Medulla oblongata (tissue), 1 donor: ENCODE results near the gene MINK1.

ENCODE experiments used
- DNase-seq: peaks from one replicate; pipeline ENCODE4 v3.0.0-alpha.2; 2015; ENCODE audit errors: extremely low spot score

Gene MINK1

DNA sequence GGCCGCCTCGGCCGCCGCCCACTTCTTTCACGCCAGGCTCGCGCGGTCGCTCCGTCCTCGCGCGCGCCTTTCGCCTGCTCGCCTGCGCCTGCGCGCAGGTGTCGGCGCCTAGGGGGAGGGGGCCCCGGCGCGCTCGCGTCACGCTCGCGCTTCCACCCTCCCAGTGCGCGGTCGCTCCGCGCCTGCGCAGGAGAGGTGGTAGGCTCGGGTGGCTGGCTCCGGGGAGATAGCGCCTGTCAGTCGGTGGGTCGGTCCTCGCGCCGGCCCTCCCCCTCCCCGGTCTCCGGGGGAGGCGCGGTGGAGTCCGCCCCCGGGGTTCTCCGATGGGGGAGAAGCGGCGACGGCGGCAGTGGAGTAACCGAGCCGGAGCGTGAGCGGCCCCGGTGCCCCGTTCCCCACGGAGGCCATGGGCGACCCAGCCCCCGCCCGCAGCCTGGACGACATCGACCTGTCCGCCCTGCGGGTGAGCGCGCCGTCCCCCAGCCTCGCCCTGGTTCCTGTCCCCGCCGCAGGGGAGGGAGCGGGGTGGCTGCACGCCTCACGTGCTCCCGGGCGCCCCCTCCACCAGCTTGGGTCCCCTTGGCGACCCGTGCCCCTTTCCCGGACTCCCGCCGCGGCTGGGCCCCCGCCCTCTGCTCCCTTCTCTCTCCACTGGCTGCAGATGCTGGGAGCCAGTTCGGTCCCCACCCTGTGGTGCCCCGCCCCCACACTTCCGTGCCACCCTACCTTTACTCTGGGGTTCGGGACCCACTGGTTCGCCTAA, at the start of gene MINK1:
MINK1 (plus strand) TSS at position 163 of the 763 bp plus-strand sequence; CDS start at position 407, 244 bp downstream.
- peak; percentile 96 for DNase-seq

DNA sequence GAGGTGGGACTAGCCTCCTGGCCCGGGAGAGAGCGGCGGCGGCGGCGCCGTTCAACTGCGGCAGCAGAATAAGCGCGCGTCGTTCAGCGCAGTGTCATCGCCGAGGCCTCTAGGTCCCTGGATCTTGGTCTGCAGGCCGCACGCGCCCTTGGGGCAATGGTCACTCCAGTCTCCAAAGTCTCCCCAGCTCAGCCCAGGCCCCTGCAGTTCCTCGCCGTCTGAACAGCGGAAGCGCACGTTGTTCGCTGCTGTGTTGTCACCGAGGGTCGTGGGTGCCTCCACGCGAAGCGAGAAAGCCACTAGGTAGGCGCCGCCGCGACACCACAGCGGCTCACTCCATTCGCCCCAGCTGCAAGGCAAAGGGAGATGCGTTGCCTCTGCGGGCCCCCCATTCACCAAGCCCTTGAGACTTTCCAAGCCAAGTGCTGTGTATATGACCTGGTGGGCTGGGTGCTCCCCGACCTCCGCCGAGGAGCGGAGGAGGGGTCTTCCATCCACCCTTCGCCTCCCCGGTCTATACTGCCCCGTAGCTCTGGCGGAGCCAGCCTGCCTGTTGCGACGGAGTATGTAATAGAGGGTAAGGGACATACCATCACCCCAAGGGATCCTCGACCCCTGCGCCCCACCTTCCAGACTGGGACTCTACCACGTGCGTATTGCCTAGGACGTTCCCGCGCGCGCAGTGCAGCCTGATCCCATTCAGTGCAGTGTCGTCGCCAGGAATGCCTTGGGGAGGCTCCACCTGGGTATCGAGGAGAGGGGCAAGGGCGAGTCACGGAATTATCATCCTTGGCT, 47.6 kb upstream of the MINK1 start:
- no peak for DNase-seq

GRCh38 chr17:4786106-4786511, 47.0 kb upstream of the MINK1 start, which contains the start of gene VMO1:
Gene VMO1, minus strand, starts transcription at chr17:4786364. Its CDS starts 12 bp downstream, at chr17:4786352.
- peak; percentile 11 for DNase-seq

DNA sequence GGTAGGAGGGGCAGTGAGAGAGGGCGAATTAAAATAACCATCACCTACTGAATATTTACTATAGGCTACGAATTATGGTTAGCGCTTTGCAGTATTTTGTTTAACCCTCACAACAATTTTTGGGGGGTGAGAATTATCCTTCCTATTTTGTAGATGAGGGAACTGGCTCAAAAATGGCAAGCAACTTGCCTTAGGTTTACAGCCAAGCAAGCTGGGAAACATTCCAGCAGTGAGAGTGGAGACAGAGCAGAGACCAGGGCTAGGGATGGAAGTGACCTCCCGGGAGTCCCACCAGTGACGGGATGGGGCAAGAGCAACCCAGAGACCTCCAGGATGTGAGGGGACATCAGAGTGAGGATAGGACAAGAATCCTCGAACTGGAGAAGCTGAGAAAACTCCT, 46.6 kb upstream of the MINK1 start:
- peak; percentile 43 for DNase-seq

- DNase-seq: no peak
Measured at GRCh38 chr17:4788159-4788806, 44.9 kb upstream of the MINK1 start.

- no peak for DNase-seq
Measured at GRCh38 chr17:4788807-4789700, 44.1 kb upstream of the MINK1 start, which contains the start of gene GLTPD2. Gene GLTPD2, plus strand, starts transcription at chr17:4788964. Its CDS starts 48 bp downstream, at chr17:4789012.

DNA sequence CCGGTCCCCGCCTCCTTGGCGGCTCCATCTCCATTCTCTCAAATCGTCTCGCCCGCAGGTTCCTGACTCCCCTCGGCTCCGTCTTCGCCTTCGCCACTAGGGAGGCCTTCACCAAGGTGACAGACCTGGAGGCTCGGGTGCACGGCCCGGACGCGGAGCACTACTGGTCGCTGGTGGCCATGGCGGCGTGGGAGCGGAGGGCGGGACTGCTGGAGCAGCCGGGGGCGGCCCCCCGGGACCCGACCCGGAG, 43.5 kb upstream of the MINK1 start:
- no peak for DNase-seq

- peak; percentile 90 for DNase-seq
Measured at GRCh38 chr17:4789951-4790704, 43.0 kb upstream of the MINK1 start.

DNA sequence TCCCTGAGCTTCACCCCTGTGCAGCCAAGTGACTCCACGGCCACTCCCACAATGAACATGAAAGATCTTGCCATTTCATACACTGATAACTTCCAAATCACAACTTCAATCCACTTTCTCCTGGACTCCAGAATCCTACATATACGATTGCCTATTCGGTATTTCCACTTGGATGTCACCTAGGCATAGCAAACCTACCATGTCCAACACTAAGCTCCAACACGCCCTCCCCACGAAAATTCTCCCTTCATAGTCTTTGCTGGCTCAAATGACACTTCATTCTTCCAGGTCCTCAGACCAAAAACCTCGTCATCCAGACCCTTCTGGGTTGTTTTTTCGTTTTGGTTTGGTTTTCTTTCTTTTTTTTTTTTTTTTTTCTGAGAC, 42.4 kb upstream of the MINK1 start:
- DNase-seq: peak; percentile 13

DNA sequence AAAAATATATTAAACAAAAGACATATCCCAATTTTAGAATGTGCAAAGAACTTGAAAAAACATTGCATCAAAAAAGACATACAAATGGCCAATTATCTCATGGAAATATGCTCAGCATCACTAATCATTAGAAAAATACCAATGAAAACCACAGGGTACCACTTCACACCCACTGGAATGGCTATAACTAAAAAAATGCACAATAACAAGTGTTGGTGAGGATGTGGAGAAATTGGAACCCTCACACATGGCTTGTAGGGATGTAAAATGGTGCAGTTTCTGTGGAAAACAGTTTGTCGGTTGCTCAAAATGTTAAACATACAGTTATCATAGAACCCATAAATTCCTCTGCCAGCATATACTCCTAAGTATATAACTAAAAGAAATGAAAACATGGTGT, 38.0 kb upstream of the MINK1 start:
- DNase-seq: no peak

DNA sequence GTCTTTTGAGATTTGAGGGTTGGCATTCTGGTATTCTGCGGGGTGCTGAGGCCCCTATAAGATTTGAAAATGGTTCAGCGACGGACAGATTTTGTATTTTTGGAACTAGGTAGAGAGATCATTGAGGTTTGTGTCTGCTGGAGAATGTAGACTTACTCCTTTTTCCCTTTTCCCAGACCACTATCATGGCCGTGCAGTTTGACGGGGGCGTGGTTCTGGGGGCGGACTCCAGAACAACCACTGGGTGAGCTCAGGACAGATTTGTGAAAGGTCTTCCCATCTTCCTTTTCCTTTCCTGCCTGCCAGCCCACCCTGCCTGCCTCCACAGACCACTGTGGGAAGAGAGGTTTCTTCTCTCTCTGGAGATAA, 36.6 kb upstream of the MINK1 start:
- no peak for DNase-seq

DNA sequence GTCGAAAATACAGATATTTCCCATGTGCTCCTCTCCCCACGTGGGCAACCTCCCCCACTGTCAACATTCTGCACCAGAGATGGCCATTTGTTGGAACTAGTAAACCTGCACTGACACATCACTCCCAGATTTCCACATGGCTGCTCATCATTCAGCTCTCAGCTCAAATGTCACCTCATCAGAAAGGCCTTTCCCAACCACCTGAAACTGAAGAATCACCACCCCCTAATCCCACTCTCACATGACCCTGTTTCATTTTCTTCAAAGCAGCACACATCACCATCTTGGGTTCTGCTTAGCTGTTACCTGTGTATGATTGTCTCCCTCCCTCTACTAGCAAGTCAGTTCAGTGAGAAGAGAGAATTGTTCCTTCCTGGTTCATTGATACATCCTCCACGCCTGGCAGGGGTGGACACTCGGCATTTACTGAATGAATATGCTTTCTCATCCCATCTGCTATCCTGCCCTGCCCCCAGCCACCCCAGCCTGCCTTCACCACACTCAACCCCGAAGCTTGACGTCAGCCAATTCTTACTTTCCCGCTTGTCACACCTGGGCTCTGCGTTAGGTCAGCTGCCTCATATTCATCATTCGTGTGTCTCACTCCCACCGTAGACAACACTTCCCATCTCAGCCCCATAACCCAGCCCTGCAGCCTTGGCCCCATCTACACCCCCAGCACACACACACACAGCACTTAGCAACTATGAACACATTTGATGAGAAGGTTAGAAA, 32.5 kb upstream of the MINK1 start:
- DNase-seq: no peak

GRCh38 chr17:4802228-4802627, 30.9 kb upstream of the MINK1 start, which contains the start of gene C17orf114:
Gene C17orf114, minus strand, starts transcription at chr17:4802328.
- DNase-seq: no peak

DNA sequence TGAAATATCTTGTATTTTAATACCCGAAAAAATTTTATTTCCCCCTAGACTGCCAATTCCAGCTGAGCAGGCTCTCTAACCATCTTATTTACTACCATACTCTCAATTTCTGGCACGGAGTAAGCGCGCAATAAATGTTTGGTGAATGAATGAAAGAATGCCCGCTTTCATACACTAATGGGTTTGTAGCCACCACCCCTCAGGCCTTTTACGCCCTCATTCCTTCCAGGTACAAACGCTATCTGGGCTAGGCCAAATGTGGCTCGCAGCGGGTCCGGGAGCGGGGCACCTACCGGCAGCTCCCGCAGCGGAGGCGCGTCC, 26.7 kb upstream of the MINK1 start:
- DNase-seq: no peak

DNA sequence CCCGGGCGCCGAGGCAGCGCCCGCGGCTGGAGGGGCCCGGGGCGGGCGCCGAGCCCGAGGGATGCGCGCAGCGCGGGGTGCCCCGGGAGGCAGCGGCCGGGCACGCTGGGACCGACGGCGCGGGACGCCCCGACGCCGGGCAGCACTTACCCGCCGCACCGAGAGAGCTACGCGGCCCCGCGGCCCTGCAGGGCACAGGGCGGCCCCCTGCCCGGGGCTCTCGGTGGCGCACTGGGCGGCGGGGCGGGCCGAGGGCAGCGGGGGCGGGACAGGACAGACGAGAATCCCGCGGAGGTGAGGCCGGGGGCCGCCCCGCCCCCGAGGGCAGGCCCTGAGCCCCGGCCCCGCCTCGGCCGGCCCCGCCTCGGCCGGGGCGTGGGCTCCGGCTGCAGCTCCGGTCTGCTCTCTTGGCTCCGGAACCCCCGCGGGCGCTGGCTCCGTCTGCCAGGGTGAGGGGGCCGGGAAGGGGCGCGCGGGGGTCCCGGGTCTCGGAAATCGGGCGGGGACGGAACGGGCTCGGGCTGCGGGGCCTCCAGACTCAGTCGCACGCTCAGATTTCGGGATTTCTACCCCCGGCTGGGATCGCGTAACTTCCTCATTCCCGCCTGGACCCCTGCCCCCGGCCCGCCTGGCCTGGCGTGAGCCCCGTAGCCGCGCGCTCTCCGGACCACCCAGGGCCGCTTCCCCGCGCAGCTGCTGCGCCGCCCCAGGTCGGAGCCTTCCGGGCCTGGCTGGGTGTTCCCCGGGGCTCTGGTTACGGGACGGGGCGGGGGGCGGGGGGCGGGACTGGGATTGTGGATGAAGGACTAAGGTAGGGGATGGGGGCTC, 26.1 kb upstream of the MINK1 start, which contains the start of gene PLD2:
PLD2 (plus strand) TSS at position 376 of the 828 bp plus-strand sequence. CDS start 621 bp downstream, outside the sequence.
- peak; percentile 89 for DNase-seq

DNA sequence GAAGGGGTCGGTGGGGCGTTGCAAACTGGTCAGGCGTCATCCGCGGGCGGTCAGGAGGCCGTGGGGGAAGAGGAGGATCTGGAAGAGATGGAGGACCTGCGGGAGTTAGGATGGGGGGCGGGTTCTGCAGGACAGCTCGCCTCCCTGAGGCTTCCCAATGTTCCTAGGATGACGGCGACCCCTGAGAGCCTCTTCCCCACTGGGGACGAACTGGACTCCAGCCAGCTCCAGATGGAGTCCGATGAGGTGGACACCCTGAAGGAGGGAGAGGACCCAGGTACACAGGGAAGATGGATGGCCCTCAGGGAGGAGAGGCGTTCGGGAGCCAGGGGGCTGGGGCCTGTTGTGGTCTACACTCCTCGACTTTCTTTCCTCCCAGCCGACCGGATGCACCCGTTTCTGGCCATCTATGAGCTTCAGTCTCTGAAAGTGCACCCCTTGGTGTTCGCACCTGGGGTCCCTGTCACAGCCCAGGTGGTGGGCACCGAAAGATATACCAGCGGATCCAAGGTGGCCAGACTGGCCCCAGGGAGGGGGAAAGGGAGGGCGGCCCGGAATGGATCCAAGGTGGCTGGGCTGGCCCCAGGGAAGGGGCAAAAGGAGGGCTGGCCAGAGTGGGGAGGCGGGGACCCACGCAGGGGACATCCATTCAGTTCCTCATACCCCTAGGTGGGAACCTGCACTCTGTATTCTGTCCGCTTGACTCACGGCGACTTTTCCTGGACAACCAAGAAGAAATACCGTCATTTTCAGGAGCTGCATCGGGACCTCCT, 25.3 kb upstream of the MINK1 start:
- DNase-seq: no peak

DNA sequence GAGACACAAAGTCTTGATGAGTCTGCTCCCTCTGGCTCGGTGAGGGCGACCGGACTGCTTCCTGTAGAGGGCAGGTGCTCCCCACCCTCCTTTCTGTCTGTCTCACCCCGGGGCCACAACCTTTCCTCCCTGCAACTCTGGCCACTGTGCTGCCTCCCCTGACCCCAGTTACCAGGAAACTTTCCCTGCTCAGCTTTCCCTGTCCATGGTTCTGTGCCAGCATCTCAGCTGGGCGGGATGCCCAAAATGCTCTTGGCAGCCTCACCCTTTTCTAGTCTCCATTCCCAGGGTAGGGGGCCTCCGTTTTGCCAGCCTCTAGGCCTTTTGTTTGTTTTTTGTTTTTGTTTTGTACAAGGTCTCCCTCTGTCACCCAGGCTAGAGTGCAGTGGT, 24.8 kb upstream of the MINK1 start:
- DNase-seq: peak; percentile 83

- no peak for DNase-seq
Measured at GRCh38 chr17:4810696-4811290, 22.3 kb upstream of the MINK1 start.
